ENCODE results near the gene NUP98.

The NUP98 gene

GRCh38 chr11:3831378-3832239, 34.3 kb upstream of the NUP98 start:
- TF ChIP-seq POLR2AphosphoS5 (IDR thresholded peaks at IDR 0.05; ENCODE audit: borderline replicate concordance, low read depth, low read length) = no peak
- no peak for TF ChIP-seq FOXP2 (optimal IDR thresholded peaks at IDR 0.05; ENCODE audit: control extremely low read depth, extremely low read length, insufficient read depth)
- TF ChIP-seq EZH2 (IDR thresholded peaks at IDR 0.05) = no peak
- Histone ChIP-seq H3K4me3 (no peak overlapping the region), H3K9me3 (ENCODE audit: low read depth, low read length) (no peaks in the 10 kb centered on the region), H3K36me3 (ENCODE audit: insufficient read depth, low read length) (peaks cover 21% of the 10 kb centered on the region; the same call in 1 of the 2 replicates), H3K9ac (ENCODE audit: insufficient read length) (no peak overlapping the region), H3K27ac (no peak overlapping the region)
- no peak for DNase-seq (ENCODE audit: low read depth, low spot score)

GRCh38 chr11:3830730-3831129, 33.4 kb upstream of the NUP98 start:
- TF ChIP-seq EZH2 (IDR thresholded peaks at IDR 0.05) (no peak), POLR2AphosphoS5 (IDR thresholded peaks at IDR 0.05; ENCODE audit: borderline replicate concordance, low read depth, low read length) (no peak), FOXP2 (optimal IDR thresholded peaks at IDR 0.05; ENCODE audit: control extremely low read depth, extremely low read length, insufficient read depth) (no peak)
- DNase-seq (ENCODE audit: low read depth, low spot score) = no peak
- no peak overlapping the region for H3K27ac ChIP-seq
- H3K9me3 ChIP-seq (ENCODE audit: low read depth, low read length) = no peaks in the 10 kb centered on the region
- no peak overlapping the region for H3K9ac ChIP-seq (ENCODE audit: insufficient read length)
- H3K36me3 ChIP-seq (ENCODE audit: insufficient read depth, low read length) = peaks cover 23% of the 10 kb centered on the region; the same call in 1 of the 2 replicates
- no peak overlapping the region for H3K4me3 ChIP-seq

GRCh38 chr11:3830088-3830487, 32.7 kb upstream of the NUP98 start:
- no peak for DNase-seq (ENCODE audit: low read depth, low spot score)
- no peak overlapping the region for H3K4me3 ChIP-seq
- TF ChIP-seq FOXP2 (optimal IDR thresholded peaks at IDR 0.05; ENCODE audit: control extremely low read depth, extremely low read length, insufficient read depth) = no peak
- no peak for TF ChIP-seq EZH2 (IDR thresholded peaks at IDR 0.05)
- TF ChIP-seq POLR2AphosphoS5 (IDR thresholded peaks at IDR 0.05; ENCODE audit: borderline replicate concordance, low read depth, low read length) = no peak
- peaks cover 22% of the 10 kb centered on the region; the same call in 1 of the 2 replicates for H3K36me3 ChIP-seq (ENCODE audit: insufficient read depth, low read length)
- no peak overlapping the region for H3K9ac ChIP-seq (ENCODE audit: insufficient read length)
- no peak overlapping the region for H3K27ac ChIP-seq
- no peaks in the 10 kb centered on the region for H3K9me3 ChIP-seq (ENCODE audit: low read depth, low read length)

DNA sequence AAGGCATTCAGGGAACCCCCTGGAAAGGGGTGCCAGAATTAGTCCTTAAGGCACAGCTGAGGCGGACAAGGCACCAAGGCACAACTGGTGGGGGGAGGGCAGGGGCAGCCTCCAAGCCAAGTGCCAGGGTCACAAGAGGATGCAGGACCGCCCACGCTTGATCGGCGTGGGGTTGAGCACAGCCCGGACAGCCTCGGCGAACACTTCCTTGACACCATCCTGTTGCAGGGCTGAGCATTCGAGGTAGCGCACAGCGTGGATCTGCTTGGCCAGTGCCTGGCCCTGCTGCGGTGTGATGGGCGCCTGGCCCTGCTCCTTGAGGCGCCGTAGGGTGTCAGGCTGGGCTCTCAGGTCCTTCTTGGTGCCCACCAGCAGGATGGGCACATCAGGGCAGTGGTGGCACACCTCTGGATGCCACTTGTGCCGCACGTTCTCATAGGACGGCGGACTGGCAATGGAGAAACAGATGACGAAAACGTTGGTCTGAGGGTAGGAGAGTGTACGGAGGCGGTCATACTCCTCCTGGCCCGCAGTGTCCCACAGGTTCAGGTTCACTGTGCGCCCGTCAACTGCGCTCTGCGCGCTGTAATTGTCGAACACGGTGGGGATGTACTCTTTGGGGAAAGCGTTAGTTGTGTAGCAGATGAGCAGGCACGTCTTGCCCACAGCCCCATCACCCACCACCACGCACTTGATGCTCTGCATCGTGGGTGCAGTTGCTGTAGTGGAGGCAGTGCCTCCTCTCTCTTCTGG, 30.3 kb upstream of the NUP98 start:
- H3K36me3 ChIP-seq (ENCODE audit: insufficient read depth, low read length) = peaks cover 18% of the 10 kb centered on the region; the same call in 1 of the 2 replicates
- H3K4me3 ChIP-seq = no peak overlapping the region
- no peaks in the 10 kb centered on the region for H3K9me3 ChIP-seq (ENCODE audit: low read depth, low read length)
- H3K9ac ChIP-seq (ENCODE audit: insufficient read length) = no peak overlapping the region
- no peak for TF ChIP-seq FOXP2 (optimal IDR thresholded peaks at IDR 0.05; ENCODE audit: control extremely low read depth, extremely low read length, insufficient read depth)
- H3K27ac ChIP-seq = no peak overlapping the region
- DNase-seq (ENCODE audit: low read depth, low spot score) = no peak

GRCh38 chr11:3826721-3827120, 29.4 kb upstream of the NUP98 start:
- TF ChIP-seq FOXP2 (optimal IDR thresholded peaks at IDR 0.05; ENCODE audit: control extremely low read depth, extremely low read length, insufficient read depth) (no peak), POLR2AphosphoS5 (IDR thresholded peaks at IDR 0.05; ENCODE audit: borderline replicate concordance, low read depth, low read length) (no peak), EZH2 (IDR thresholded peaks at IDR 0.05) (no peak)
- Histone ChIP-seq H3K4me3 (no peak overlapping the region), H3K36me3 (ENCODE audit: insufficient read depth, low read length) (peaks cover 18% of the 10 kb centered on the region; the same call in 1 of the 2 replicates), H3K9ac (ENCODE audit: insufficient read length) (no peak overlapping the region), H3K27ac (no peak overlapping the region), H3K9me3 (ENCODE audit: low read depth, low read length) (no peaks in the 10 kb centered on the region)
- DNase-seq (ENCODE audit: low read depth, low spot score) = no peak

GRCh38 chr11:3825473-3826154, 28.3 kb upstream of the NUP98 start:
- Histone ChIP-seq H3K4me3 (no peak overlapping the region), H3K9ac (ENCODE audit: insufficient read length) (no peak overlapping the region), H3K9me3 (ENCODE audit: low read depth, low read length) (no peaks in the 10 kb centered on the region), H3K27ac (no peak overlapping the region), H3K36me3 (ENCODE audit: insufficient read depth, low read length) (peaks cover 15% of the 10 kb centered on the region; the same call in 1 of the 2 replicates)
- TF ChIP-seq FOXP2 (optimal IDR thresholded peaks at IDR 0.05; ENCODE audit: control extremely low read depth, extremely low read length, insufficient read depth) = no peak
- TF ChIP-seq POLR2AphosphoS5 (IDR thresholded peaks at IDR 0.05; ENCODE audit: borderline replicate concordance, low read depth, low read length) = no peak; the same call in 1 of the 2 replicates
- TF ChIP-seq EZH2 (IDR thresholded peaks at IDR 0.05) = no peak
- no peak for DNase-seq (ENCODE audit: low read depth, low spot score)

DNA sequence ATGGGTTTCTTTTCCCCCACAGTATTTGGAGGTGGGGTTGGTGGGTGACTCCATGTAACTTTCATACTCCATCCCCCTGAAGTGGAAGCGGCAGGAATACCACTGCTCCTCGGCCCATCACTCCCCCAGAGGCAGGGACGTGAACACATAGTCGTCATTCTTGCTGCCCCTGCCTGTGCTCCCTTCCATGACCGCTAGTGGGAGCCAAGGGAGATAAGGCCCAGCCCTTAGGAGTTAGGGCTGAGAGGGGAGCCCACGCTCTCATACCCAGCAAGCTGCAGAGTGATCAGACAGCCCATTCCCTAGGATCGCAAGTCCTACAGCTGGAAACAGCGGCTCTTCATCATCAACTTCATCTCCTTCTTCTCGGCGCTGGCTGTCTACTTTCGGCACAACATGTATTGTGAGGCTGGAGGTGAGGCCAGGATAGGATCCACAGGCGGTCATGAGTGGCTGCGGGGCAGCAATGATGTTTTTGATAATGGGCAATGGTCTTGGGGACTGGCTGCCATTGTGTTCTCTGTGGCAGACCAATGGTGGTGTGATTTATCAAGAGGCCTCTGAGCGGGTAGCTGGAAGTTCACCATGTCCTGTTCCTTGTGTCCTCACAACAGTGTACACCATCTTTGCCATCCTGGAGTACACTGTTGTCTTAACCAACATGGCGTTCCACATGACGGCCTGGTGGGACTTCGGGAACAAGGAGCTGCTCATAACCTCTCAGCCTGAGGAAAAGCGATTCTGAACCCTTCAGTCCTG, 27.5 kb upstream of the NUP98 start:
- Histone ChIP-seq H3K27ac (no peak overlapping the region), H3K9ac (ENCODE audit: insufficient read length) (no peak overlapping the region), H3K9me3 (ENCODE audit: low read depth, low read length) (no peaks in the 10 kb centered on the region), H3K4me3 (no peak overlapping the region), H3K36me3 (ENCODE audit: insufficient read depth, low read length) (peaks cover 10% of the 10 kb centered on the region; the same call in 1 of the 2 replicates)
- no peak for DNase-seq (ENCODE audit: low read depth, low spot score)
- TF ChIP-seq FOXP2 (optimal IDR thresholded peaks at IDR 0.05; ENCODE audit: control extremely low read depth, extremely low read length, insufficient read depth) = no peak

Measured in SK-N-MC (cell line).